Measurements from ENCODE around the gene SCN1B. TPM values are rescaled to one million over a fixed set of nuclear protein-coding genes. Genes with fewer than 3 reads are reported as not detected.

Gene SCN1B
- polyA plus RNA-seq, 2 of the 4 experiments (the other 2 are of a cell fraction) = 11.0 to 11.3 TPM

- TF ChIP-seq NFE2L2 (conservative IDR thresholded peaks at IDR 0.05; ENCODE audit: low read length) = no peak
- TF ChIP-seq POLR2A (IDR thresholded peaks at IDR 0.05; ENCODE audit: low read length) = no peak; the same call in 1 of the 2 replicates
- TF ChIP-seq, protein P1, sequence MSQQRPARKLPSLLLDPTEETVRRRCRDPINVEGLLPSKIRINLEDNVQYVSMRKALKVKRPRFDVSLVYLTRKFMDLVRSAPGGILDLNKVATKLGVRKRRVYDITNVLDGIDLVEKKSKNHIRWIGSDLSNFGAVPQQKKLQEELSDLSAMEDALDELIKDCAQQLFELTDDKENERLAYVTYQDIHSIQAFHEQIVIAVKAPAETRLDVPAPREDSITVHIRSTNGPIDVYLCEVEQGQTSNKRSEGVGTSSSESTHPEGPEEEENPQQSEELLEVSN (IDR thresholded peaks at IDR 0.05; ENCODE audit: borderline replicate concordance, low read depth) = no peak
- TF ChIP-seq HEYL (CRISPR knock-in tag; IDR thresholded peaks at IDR 0.05) = no peak
- no peak for TF ChIP-seq SREBF2 (IDR thresholded peaks at IDR 0.05)
- no peak for TF ChIP-seq RCOR1 (IDR thresholded peaks at IDR 0.05; ENCODE audit: low read depth, low read length)
- no peak for TF ChIP-seq TFCP2L1 (CRISPR knock-in tag; IDR thresholded peaks at IDR 0.05)
- no peak for TF ChIP-seq KDM1A (IDR thresholded peaks at IDR 0.05; ENCODE audit: low read depth)
- TF ChIP-seq RFX5 (IDR thresholded peaks at IDR 0.05) = no peak
- TF ChIP-seq PHF8 (IDR thresholded peaks at IDR 0.05; ENCODE audit: borderline replicate concordance, low read depth) = no peak
- no peak for TF ChIP-seq JUNB (IDR thresholded peaks at IDR 0.05)
- TF ChIP-seq RNF2 (IDR thresholded peaks at IDR 0.05; ENCODE audit: borderline replicate concordance, low read depth) = no peak
- TF ChIP-seq SMC3 (IDR thresholded peaks at IDR 0.05) = no peak
- no peak for TF ChIP-seq REST (IDR thresholded peaks at IDR 0.05)
- no peak for TF ChIP-seq EP300 (IDR thresholded peaks at IDR 0.05)
- Histone ChIP-seq H3K4me1 (peaks cover 12% of the 10 kb centered on the region), H3K4me3 (no peak overlapping the region), H3K27ac (no peak overlapping the region), H3K9me3 (no peaks in the 10 kb centered on the region), H3K4me2 (no peak overlapping the region)
- ATAC-seq = no peak
- ChIA-PET CTCF (interaction anchor here (0.5 to 48.0 kb wide), 4 partner anchors 15 to 82 kb away, joined by 3 to 1860 read pairs (median 94); partner anchors contain the start of genes GRAMD1A and ZNF792), POLR2A (interaction anchor here (1.6 kb wide), 1 partner anchor 26 kb away, joined by 7 read pairs; no protein-coding TSS in a partner anchor)
- DNase-seq (ENCODE audit: low read depth in 1 of 2, low spot score in 1 of 2) = no peak
- FAIRE-seq = no peak
- WGBS (ENCODE audit: missing lambda C conversion rate) = 92% methylated on average over 17 of the region's 17 CpGs
These were observed 2.1 kb downstream of the SCN1B start for GRCh38 chr19:35032356-35032865.

- ChIA-PET POLR2A (no interaction called here), CTCF (interaction anchor here (0.9 to 48.0 kb wide), 6 partner anchors 14 to 109 kb away, joined by 3 to 1860 read pairs (median 8); partner anchors contain the start of genes FXYD7, GRAMD1A, LGI4 and ZNF792)
- ATAC-seq (no peak), DNase-seq (ENCODE audit: low read depth in 1 of 2, low spot score in 1 of 2) (no peak), FAIRE-seq (peak; percentile 65)
- TF ChIP-seq EP300 (IDR thresholded peaks at IDR 0.05) (no peak), CBX8 (IDR thresholded peaks at IDR 0.05) (no peak), ESRRA (IDR thresholded peaks at IDR 0.05; ENCODE audit: borderline replicate concordance, low read length) (no peak), KDM5A (IDR thresholded peaks at IDR 0.05) (no peak), POLR2AphosphoS2 (conservative IDR thresholded peaks at IDR 0.05; ENCODE audit: low read length) (no peak), FOSL2 (IDR thresholded peaks at IDR 0.05) (no peak), FOSL2 (CRISPR knock-in tag; IDR thresholded peaks at IDR 0.05) (no peak), TFCP2L1 (CRISPR knock-in tag; IDR thresholded peaks at IDR 0.05) (no peak), NPAS2 (CRISPR knock-in tag; IDR thresholded peaks at IDR 0.05; ENCODE audit: borderline replicate concordance) (no peak), CBX2 (IDR thresholded peaks at IDR 0.05; ENCODE audit: borderline replicate concordance, low read depth) (no peak), HOXA7 (CRISPR knock-in tag; IDR thresholded peaks at IDR 0.05) (no peak), RARB (CRISPR knock-in tag; IDR thresholded peaks at IDR 0.05) (no peak), CTCF (IDR thresholded peaks at IDR 0.05) (no peak), BHLHE40 (IDR thresholded peaks at IDR 0.05; ENCODE audit: low read depth, low read length) (no peak), RAD21 (conservative IDR thresholded peaks at IDR 0.05 in 1 of 2, IDR thresholded peaks at IDR 0.05 in 1 of 2) (no peak), ZFP36 (IDR thresholded peaks at IDR 0.05; ENCODE audit: borderline replicate concordance, partially characterized antibody) (no peak), FOSB (CRISPR knock-in tag; IDR thresholded peaks at IDR 0.05) (no peak), HOXB5 (CRISPR knock-in tag; IDR thresholded peaks at IDR 0.05) (no peak), SREBF2 (IDR thresholded peaks at IDR 0.05) (no peak)
- TF ChIP-seq, protein P1 (IDR thresholded peaks at IDR 0.05; ENCODE audit: borderline replicate concordance, low read depth) = no peak
- Histone ChIP-seq H3K27ac (no peak overlapping the region), H3K4me2 (no peak overlapping the region), H3K4me3 (no peak overlapping the region), H3K9me3 (no peaks in the 10 kb centered on the region), H3K4me1 (peaks cover 8% of the 10 kb centered on the region)
- 84% methylated on average over 30 of the region's 30 CpGs for WGBS (ENCODE audit: missing lambda C conversion rate)
These were observed 3.1 kb downstream of the SCN1B start for GRCh38 chr19:35033067-35034004.
